K562 (cell line): ENCODE measurements around the gene ATOSA. TPM values are rescaled to one million over a fixed set of nuclear protein-coding genes. Genes with fewer than 3 reads are reported as not detected.

Experiments
- ATAC-seq: fragments of 200-7000 bp; cut with Tn5 transposase; 3 replicates; pipeline ENCODE4 v1.9.1; 2020; ENCODE audit warnings: moderate library complexity
- BruUV-seq: library from RNA; stranded (reverse); fragments of 400-500 nt; replicated peaks from 2 replicates; lab custom pipeline; 2021; lab: Mats Ljungman, UMichigan
- CTCF ChIA-PET: fragments of 300-600 bp; formaldehyde crosslinking; extraction: SDS; loops from one replicate; lab custom pipeline; 2021; ENCODE audit warnings: low intra/inter-chr PET ratio; lab: Yijun Ruan, JAX
- POLR2A ChIA-PET: fragments of 300-600, 350-650 bp; sonication (Branson Sonifier 250); formaldehyde crosslinking; extraction: SDS; loops from one replicate; lab custom pipeline; 2021; ENCODE audit warnings: antibody characterized with exemption, inconsistent platforms; lab: Yijun Ruan, JAX
- DNase-seq, 4 experiments: peaks; one replicate each; pipeline versions ENCODE4 v3.0.0 to v3.0.0-alpha.2; 2011 to 2018; ENCODE audit warnings: low spot score in 3 of 4, mixed read lengths in 3 of 4; ENCODE audit errors: extremely low read depth in 1 of 4
- FAIRE-seq: peaks from 2 replicates; lab custom pipeline; 2011; peaks lifted over from hg19 to GRCh38; lab: Jason Lieb, UNC
- H2AFZ ChIP-seq: 2 replicates; pipeline ENCODE4 v1.6.0; 2011; ENCODE audit warnings: low read depth, low read length, control low read depth, inconsistent platforms
- H3K27ac ChIP-seq: fragments of 200-600 bp; 3 replicates; pipeline ENCODE4 v1.8.0; 2011; ENCODE audit warnings: low read depth, mild to moderate bottlenecking, control low read depth, inconsistent platforms, low read length, moderate library complexity, mixed read lengths; ENCODE audit errors: extremely low read depth
- H3K27me3 ChIP-seq, 2 experiments: fragments of 300-600 bp in 1 of 2; 2 replicates in 1 of 2; 3 replicates in 1 of 2; pipeline versions ENCODE4 v1.6.0 to v1.8.0; 2011; ENCODE audit warnings: inconsistent platforms in 2 of 2, low read length in 2 of 2, mild to moderate bottlenecking in 1 of 2, mixed read lengths in 1 of 2, moderate library complexity in 1 of 2; ENCODE audit not compliant: control insufficient read depth in 2 of 2, insufficient read depth in 2 of 2
- H3K36me3 ChIP-seq: fragments of 300-600 bp; 3 replicates; pipeline ENCODE4 v1.8.0; 2011; ENCODE audit warnings: mild to moderate bottlenecking, low read length, inconsistent platforms; ENCODE audit not compliant: control insufficient read depth, insufficient read depth
- H3K4me1 ChIP-seq, 2 experiments: fragments of 200-600 bp in 1 of 2; replicated peaks in 1 of 2; 2 replicates in 1 of 2; 3 replicates in 1 of 2; pipeline versions ENCODE4 v1.5.1 to v1.8.0; 2011; ENCODE audit warnings: inconsistent platforms in 2 of 2, low read length in 2 of 2, mild to moderate bottlenecking in 1 of 2, mixed read lengths in 1 of 2, moderate library complexity in 1 of 2; ENCODE audit not compliant: control insufficient read depth in 2 of 2, insufficient read depth in 2 of 2
- H3K4me2 ChIP-seq: 2 replicates; pipeline ENCODE4 v1.6.1; 2011; ENCODE audit warnings: low read length, control low read depth, inconsistent platforms, mixed read lengths; ENCODE audit not compliant: insufficient read depth
- H3K4me3 ChIP-seq: fragments of 200-600 bp; sonication (generic), shearing (Covaris generic); 2 replicates; pipeline ENCODE4 v1.5.1; 2016; ENCODE audit warnings: control low read depth, inconsistent platforms
- H3K79me2 ChIP-seq: fragments of 200-600 bp; 3 replicates; pipeline ENCODE4 v1.8.0; 2011; ENCODE audit warnings: low read length, inconsistent platforms; ENCODE audit not compliant: control insufficient read depth, insufficient read depth
- H3K9ac ChIP-seq, 2 experiments: 2 replicates each; pipeline versions ENCODE4 v1.6.0 to v1.6.1; 2011; ENCODE audit warnings: low read depth in 2 of 2, low read length in 2 of 2, control low read depth in 1 of 2, inconsistent platforms in 1 of 2, mild to moderate bottlenecking in 1 of 2, mixed read lengths in 1 of 2; ENCODE audit not compliant: insufficient read depth in 1 of 2
- H3K9me1 ChIP-seq: one replicate; pipeline ENCODE4 v1.6.0; 2011; ENCODE audit warnings: inconsistent platforms, mild to moderate bottlenecking, low read length, moderate library complexity; ENCODE audit not compliant: control insufficient read depth, insufficient read depth
- H3K9me3 ChIP-seq: replicated peaks from 2 replicates; pipeline ENCODE4 v1.5.1; 2011; ENCODE audit warnings: low read depth, low read length, inconsistent platforms; ENCODE audit not compliant: control insufficient read depth, insufficient read depth
- H4K20me1 ChIP-seq: replicated peaks from 2 replicates; pipeline ENCODE4 v1.6.1; 2011; ENCODE audit warnings: low read length, inconsistent platforms, mixed read lengths; ENCODE audit not compliant: control insufficient read depth, insufficient read depth
- ATF7 ChIP-seq: fragments of 450-650 bp; IDR thresholded peaks from 2 replicates; pipeline ENCODE4 v1.7.1; 2014; ENCODE audit warnings: mild to moderate bottlenecking, moderate library complexity
- CTCF ChIP-seq, 3 experiments: IDR thresholded peaks in 2 of 3; conservative IDR thresholded peaks in 1 of 3; 2 replicates each; pipeline ENCODE4 v1.5.1; 2011 to 2012; ENCODE audit warnings: low read length in 3 of 3, mild to moderate bottlenecking in 3 of 3, control low read depth in 2 of 3, improper control_type of control experiment in 1 of 3, inconsistent platforms in 1 of 3, low read depth in 1 of 3, mixed read lengths in 1 of 3, moderate library complexity in 1 of 3; ENCODE audit not compliant: insufficient read depth in 2 of 3
- DACH1 ChIP-seq: fragments of 450-650 bp; IDR thresholded peaks from 2 replicates; pipeline ENCODE4 v1.6.1; 2018; ENCODE audit not compliant: partially characterized antibody
- FOXO4 ChIP-seq: fragments of 450-650 bp; formaldehyde crosslinking; IDR thresholded peaks from 2 replicates; pipeline ENCODE4 v1.4.0; 2020; ENCODE audit warnings: mild to moderate bottlenecking, moderate library complexity
- GTF2F1 ChIP-seq: IDR thresholded peaks from 2 replicates; pipeline ENCODE4 v1.6.1; 2011; ENCODE audit warnings: low read depth, low read length, improper control_type of control experiment
- PHB2 ChIP-seq: fragments of 450-650 bp; IDR thresholded peaks from 2 replicates; pipeline ENCODE4 v1.6.1; 2017; ENCODE audit warnings: low read depth
- POLR3A ChIP-seq: IDR thresholded peaks from 2 replicates; pipeline ENCODE4 v1.6.1; 2011; ENCODE audit warnings: borderline replicate concordance, mild to moderate bottlenecking, moderate library complexity; ENCODE audit not compliant: insufficient read length, insufficient read depth; ENCODE audit errors: extremely low read depth
- SRSF9 ChIP-seq: fragments of 200-400 bp; formaldehyde crosslinking; IDR thresholded peaks from 2 replicates; pipeline ENCODE4 v1.6.1; 2017; ENCODE audit warnings: low read depth, low read length, borderline replicate concordance
- ZBTB43 ChIP-seq: sonication (generic); formaldehyde crosslinking; IDR thresholded peaks from 2 replicates; pipeline ENCODE4 v1.8.0; 2023; ENCODE audit warnings: mild to moderate bottlenecking, missing genetic modification reagents
- ZNF146 ChIP-seq: IDR thresholded peaks from one replicate; pipeline ENCODE4 v1.6.1; 2018; ENCODE audit warnings: missing compliant biosample characterization; ENCODE audit not compliant: unreplicated experiment
- ZNF175 ChIP-seq: fragments of 200-800 bp; sonication (Bioruptor generic); IDR thresholded peaks from 2 replicates; pipeline ENCODE4 v1.6.1; 2016; ENCODE audit warnings: low read depth, mild to moderate bottlenecking, missing genetic modification characterization, missing compliant biosample characterization
- ZNF253 ChIP-seq: fragments of 250-450 bp; sonication (Bioruptor Pico); conservative IDR thresholded peaks from 2 replicates; pipeline ENCODE4 v1.6.1; 2021; ENCODE audit warnings: mild to moderate bottlenecking
- ZNF408 ChIP-seq: fragments of 250-450 bp; sonication (Bioruptor Pico); IDR thresholded peaks from 2 replicates; pipeline ENCODE4 v1.4.0; 2020; ENCODE audit warnings: low read depth, mild to moderate bottlenecking, moderate library complexity
- WGBS: fragments of 100-300 bp; shearing (Covaris generic); methylation state at CpG from one replicate; pipeline ENCODE4 v1.1.6; 2016; ENCODE audit warnings: low coverage, mixed read lengths; ENCODE audit not compliant: insufficient coverage; ENCODE audit errors: missing lambda C conversion rate; 5-methylcytosine and 5-hydroxymethylcytosine counted together
- in situ Hi-C: fragments of 300-500 bp; cut with MboI; formaldehyde crosslinking; loops from 4 replicates; pipeline ENCODE4 v1.15.0; 2018; ENCODE audit warnings: inconsistent platforms, mixed read lengths
- intact Hi-C: fragments of 100-400 bp; cut with micrococcal nuclease; formaldehyde crosslinking; loops from 2 replicates; pipeline ENCODE4 v1.14.2; 2022
- polyA plus RNA-seq, 8 experiments: library from polyadenylated mRNA; depleted of rRNA in 4 of 8; stranded (reverse) in 5 of 8; unstranded in 3 of 8; fragments of >200 nt; fragmentation: Nextera tagmentation in 2 of 8; fragmentation: Illumina TruSeq in 1 of 8; extraction: Ambion mirVana in 2 of 8; extraction: Trizol in 1 of 8; gene quantifications; 2 replicates each; pipeline versions ENCODE4 v1.2.1 to v1.2.3, GENCODE V29; 2011 to 2014; ENCODE audit warnings: inconsistent platforms in 1 of 8, missing spikeins in 1 of 8
- total RNA-seq, 7 experiments: library from RNA; depleted of rRNA in 6 of 7; stranded (reverse); fragments of >200 nt in 6 of 7; fragmentation: Illumina TruSeq in 2 of 7; extraction: Trizol in 2 of 7; gene quantifications; 2 replicates each; pipeline versions ENCODE4 v1.2.1 to v1.2.3, GENCODE V29; 2011 to 2021; ENCODE audit warnings: low replicate concordance in 1 of 7

ATOSA gene
- total and polyA plus RNA-seq, 9 of the 15 experiments (the other 6 are each of a cell fraction or from before 2014, with no cell fraction given): 2.0 to 6.1 (median 3.9) TPM

GRCh38 chr15:52702390-52702789, 23.2 kb upstream of the ATOSA start:
- H2AFZ ChIP-seq: no peak overlapping the region
- 0% methylated on average over 1 of the region's 1 CpG for WGBS
- H3K36me3 ChIP-seq: no peaks in the 10 kb centered on the region
- TF ChIP-seq SRSF9 (no peak), GTF2F1 (no peak)
- no peak overlapping the region for H3K4me3 ChIP-seq
- no peaks in the 10 kb centered on the region for H3K79me2 ChIP-seq
- no peaks in the 10 kb centered on the region for H3K9me1 ChIP-seq
- ChIA-PET POLR2A (no interaction called here), CTCF (no interaction called here)
- in situ Hi-C loops (no loop called here), intact Hi-C loops (no loop called here)
- peaks cover 0 to 5% of the 10 kb centered on the region in 2 experiments; a peak in 1 of 5 replicates for H3K27me3 ChIP-seq
- ATAC-seq (no peak), DNase-seq (no peak), FAIRE-seq (no peak)
- H3K27ac ChIP-seq: no peak overlapping the region
- no peaks in the 10 kb centered on the region for H3K9me3 ChIP-seq
- no TSS peak for BruUV-seq
- no peaks in the 10 kb centered on the region for H4K20me1 ChIP-seq
- H3K4me2 ChIP-seq: no peak overlapping the region
- no peaks in the 10 kb centered on the region for H3K4me1 ChIP-seq
- no peak overlapping the region for H3K9ac ChIP-seq

GRCh38 chr15:52699457-52699856, 20.3 kb upstream of the ATOSA start:
- Histone ChIP-seq H3K4me3 (no peak overlapping the region), H3K9ac (no peak overlapping the region), H2AFZ (no peak overlapping the region), H3K27me3 (peaks cover 10 to 16% of the 10 kb centered on the region in 2 experiments; a peak in 3 of 5 replicates), H3K9me1 (no peaks in the 10 kb centered on the region), H3K9me3 (no peaks in the 10 kb centered on the region), H3K79me2 (no peaks in the 10 kb centered on the region), H3K4me1 (no peaks in the 10 kb centered on the region), H3K36me3 (no peaks in the 10 kb centered on the region), H3K4me2 (no peak overlapping the region), H4K20me1 (no peaks in the 10 kb centered on the region), H3K27ac (no peak overlapping the region)
- 2% methylated on average over 3 of the region's 3 CpGs for WGBS
- no TSS peak for BruUV-seq
- intact Hi-C loops: no loop called here
- DNase-seq (no peak), FAIRE-seq (no peak), ATAC-seq (no peak)
- in situ Hi-C loops: no loop called here
- POLR2A ChIA-PET: no interaction called here
- CTCF ChIA-PET: no interaction called here
- TF ChIP-seq CTCF (IDR thresholded peaks at IDR 0.05 in 2 of 3, conservative IDR thresholded peaks at IDR 0.05 in 1 of 3; ENCODE audit: insufficient read depth in 2 of 3, low read depth in 1 of 3, low read length in 3 of 3) (no peak), ZNF175 (no peak), ZBTB43 (no peak), DACH1 (no peak), ZNF146 (no peak), POLR3A (no peak), ATF7 (no peak), ZNF408 (CRISPR knock-in tag) (no peak), ZNF253 (CRISPR knock-in tag) (no peak), PHB2 (no peak), FOXO4 (CRISPR knock-in tag) (no peak)
